SK-N-SH treated with all-trans-retinoic acid at 6 μM for 48 hours (cell line): ENCODE results near the gene DPYD.

Experiments used
- ATAC-seq: fragments of 200-7000 bp; cut with Tn5 transposase; 3 replicates; pipeline ENCODE4 v1.9.1; 2020; ENCODE audit warnings: mild to moderate bottlenecking, moderate library complexity
- ARNTL ChIP-seq: fragments of 450-650 bp; formaldehyde crosslinking; IDR thresholded peaks from 2 replicates; pipeline ENCODE4 v1.5.0; 2020; ENCODE audit warnings: low read depth, mild to moderate bottlenecking, moderate library complexity, borderline replicate concordance
- BACH2 ChIP-seq: fragments of 250-450 bp; sonication (Bioruptor Pico); IDR thresholded peaks from 2 replicates; pipeline ENCODE4 v1.9.0; 2021; ENCODE audit warnings: mild to moderate bottlenecking, borderline replicate concordance
- ESRRG ChIP-seq: fragments of 250-450 bp; sonication (Bioruptor Pico); IDR thresholded peaks from 2 replicates; pipeline ENCODE4 v1.6.1; 2021; ENCODE audit warnings: mild to moderate bottlenecking
- GLIS3 ChIP-seq: fragments of 250-450 bp; sonication (Bioruptor Pico); IDR thresholded peaks from 2 replicates; pipeline ENCODE4 v1.5.0; 2020; ENCODE audit warnings: mild to moderate bottlenecking, moderate library complexity
- ISL1 ChIP-seq: fragments of 250-450 bp; sonication (Bioruptor Pico); IDR thresholded peaks from 2 replicates; pipeline ENCODE4 v2.1.2; 2022; ENCODE audit warnings: mild to moderate bottlenecking, moderate library complexity
- OSR1 ChIP-seq: fragments of 250-450 bp; sonication (Bioruptor Pico); IDR thresholded peaks from 2 replicates; pipeline ENCODE4 v1.8.0; 2022; ENCODE audit warnings: moderate library complexity, mild to moderate bottlenecking, inconsistent platforms
- PPARA ChIP-seq: fragments of 250-450 bp; sonication (Bioruptor Pico); IDR thresholded peaks from 2 replicates; pipeline ENCODE4 v1.5.0; 2020; ENCODE audit warnings: mild to moderate bottlenecking, borderline replicate concordance
- SNAI2 ChIP-seq: fragments of 250-450 bp; sonication (Bioruptor Pico); IDR thresholded peaks from 2 replicates; pipeline ENCODE4 v1.5.0; 2020; ENCODE audit warnings: mild to moderate bottlenecking, moderate library complexity
- TCF4 ChIP-seq: fragments of 250-450 bp; sonication (Bioruptor Pico); IDR thresholded peaks from 2 replicates; pipeline ENCODE4 v1.8.0; 2021; ENCODE audit warnings: mild to moderate bottlenecking, moderate library complexity, borderline replicate concordance
- TOX ChIP-seq: fragments of 250-450 bp; sonication (Bioruptor Pico); IDR thresholded peaks from 2 replicates; pipeline ENCODE4 v1.8.0; 2021; ENCODE audit warnings: mild to moderate bottlenecking, moderate library complexity, borderline replicate concordance
- ZC3H10 ChIP-seq: fragments of 250-450 bp; sonication (Bioruptor Pico); IDR thresholded peaks from 2 replicates; pipeline ENCODE4 v1.5.1; 2021; ENCODE audit warnings: mild to moderate bottlenecking, moderate library complexity
- ZFP3 ChIP-seq: fragments of 250-450 bp; sonication (Bioruptor Pico); IDR thresholded peaks from 2 replicates; pipeline ENCODE4 v1.5.0; 2020; ENCODE audit warnings: mild to moderate bottlenecking, moderate library complexity
- ZFP30 ChIP-seq: fragments of 450-650 bp; formaldehyde crosslinking; IDR thresholded peaks from 2 replicates; pipeline ENCODE4 v1.5.0; 2022; ENCODE audit warnings: mild to moderate bottlenecking, moderate library complexity
- ZNF565 ChIP-seq: fragments of 450-650 bp; formaldehyde crosslinking; conservative IDR thresholded peaks from 2 replicates; pipeline ENCODE4 v1.5.0; 2020; ENCODE audit warnings: low read depth, mild to moderate bottlenecking, moderate library complexity
- ZNF70 ChIP-seq: fragments of 450-650 bp; formaldehyde crosslinking; IDR thresholded peaks from 2 replicates; pipeline ENCODE4 v1.5.0; 2020; ENCODE audit warnings: mild to moderate bottlenecking, moderate library complexity
- ZNF8 ChIP-seq: fragments of 450-650 bp; formaldehyde crosslinking; IDR thresholded peaks from 2 replicates; pipeline ENCODE4 v1.5.0; 2020; ENCODE audit warnings: mild to moderate bottlenecking, moderate library complexity
- TF ChIP-seq, protein P1 (sequence below): fragments of 250-450 bp; sonication (Bioruptor Pico); IDR thresholded peaks from 2 replicates; pipeline ENCODE4 v1.5.1; 2020; ENCODE audit warnings: low read depth, mild to moderate bottlenecking, moderate library complexity
- TF ChIP-seq, protein P2 (sequence below): fragments of 250-450 bp; sonication (Bioruptor Pico); IDR thresholded peaks from 2 replicates; pipeline ENCODE4 v1.5.1; 2021; ENCODE audit warnings: mild to moderate bottlenecking, moderate library complexity
- TF ChIP-seq, protein P3 (sequence below): fragments of 250-450 bp; sonication (Bioruptor Pico); IDR thresholded peaks from 2 replicates; pipeline ENCODE4 v1.5.0; 2020; ENCODE audit warnings: mild to moderate bottlenecking, moderate library complexity
- TF ChIP-seq, protein P4 (sequence below): fragments of 250-450 bp; sonication (Bioruptor Pico); IDR thresholded peaks from 2 replicates; pipeline ENCODE4 v1.8.0; 2020; ENCODE audit warnings: mild to moderate bottlenecking, moderate library complexity, borderline replicate concordance

DPYD gene

DNA sequence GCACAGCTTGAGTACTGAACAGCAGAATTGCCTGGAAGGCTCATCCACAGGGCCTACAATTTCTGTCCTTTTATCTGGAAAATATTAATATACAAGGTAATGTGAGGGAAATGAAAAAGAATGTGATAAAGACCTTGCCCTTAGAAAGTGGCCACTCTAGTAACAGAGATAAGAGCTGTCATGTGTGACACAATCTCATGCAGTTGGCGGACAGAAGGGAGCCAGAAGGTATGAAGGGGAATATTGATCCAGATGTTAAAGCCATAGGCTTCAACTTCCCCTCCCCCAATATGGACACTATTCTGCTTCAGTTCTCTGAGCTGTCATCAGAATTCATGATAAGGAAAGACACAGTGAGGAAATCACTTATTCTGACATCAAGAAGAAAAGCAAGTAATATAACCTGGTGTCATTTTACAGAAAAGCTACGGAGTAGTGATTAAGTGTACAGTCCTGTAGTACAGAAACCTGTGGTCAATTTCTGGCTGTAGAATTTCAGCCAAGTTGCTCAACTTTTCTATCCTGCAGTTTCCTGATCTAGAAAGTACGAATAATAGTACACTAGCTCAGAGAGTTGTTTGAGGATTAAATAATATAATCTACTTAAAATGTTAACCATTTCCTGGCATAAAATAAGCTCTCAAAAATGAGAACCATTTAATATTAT lies 572.1 kb downstream of the DPYD start:
- no peak for ATAC-seq
- no peak for TF ChIP-seq BACH2
- TF ChIP-seq PPARA (CRISPR knock-in tag) = no peak
- no peak for TF ChIP-seq GLIS3 (CRISPR knock-in tag)
- TF ChIP-seq ZC3H10 (CRISPR knock-in tag) = no peak
- TF ChIP-seq TCF4 (CRISPR knock-in tag) = no peak
- TF ChIP-seq, protein P1, sequence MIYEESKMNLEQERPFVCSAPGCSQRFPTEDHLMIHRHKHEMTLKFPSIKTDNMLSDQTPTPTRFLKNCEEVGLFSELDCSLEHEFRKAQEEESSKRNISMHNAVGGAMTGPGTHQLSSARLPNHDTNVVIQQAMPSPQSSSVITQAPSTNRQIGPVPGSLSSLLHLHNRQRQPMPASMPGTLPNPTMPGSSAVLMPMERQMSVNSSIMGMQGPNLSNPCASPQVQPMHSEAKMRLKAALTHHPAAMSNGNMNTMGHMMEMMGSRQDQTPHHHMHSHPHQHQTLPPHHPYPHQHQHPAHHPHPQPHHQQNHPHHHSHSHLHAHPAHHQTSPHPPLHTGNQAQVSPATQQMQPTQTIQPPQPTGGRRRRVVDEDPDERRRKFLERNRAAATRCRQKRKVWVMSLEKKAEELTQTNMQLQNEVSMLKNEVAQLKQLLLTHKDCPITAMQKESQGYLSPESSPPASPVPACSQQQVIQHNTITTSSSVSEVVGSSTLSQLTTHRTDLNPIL (CRISPR knock-in tag) = no peak
- TF ChIP-seq ZNF8 (CRISPR knock-in tag) = no peak
- TF ChIP-seq, all 23 proteins: peak for 0

DNA sequence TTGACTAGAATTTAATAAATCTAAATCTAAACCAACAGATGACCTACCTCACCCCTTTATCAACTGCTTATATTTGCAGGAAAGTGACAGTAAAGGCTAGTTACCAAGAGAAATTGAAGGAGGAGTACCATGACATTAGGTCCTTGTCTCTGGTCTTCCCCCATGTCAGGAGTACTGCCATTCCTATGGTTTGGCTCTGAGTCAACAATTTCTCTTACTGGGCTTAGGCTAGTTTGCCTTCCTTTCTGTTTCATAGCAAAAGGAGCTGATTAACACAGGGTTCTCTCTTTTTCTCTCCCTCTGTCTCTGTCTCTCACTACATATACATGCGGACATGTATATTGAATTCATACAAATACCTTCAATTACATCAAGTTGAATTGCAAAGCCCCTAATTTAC lies 579.9 kb downstream of the DPYD start:
- TF ChIP-seq, protein P2, sequence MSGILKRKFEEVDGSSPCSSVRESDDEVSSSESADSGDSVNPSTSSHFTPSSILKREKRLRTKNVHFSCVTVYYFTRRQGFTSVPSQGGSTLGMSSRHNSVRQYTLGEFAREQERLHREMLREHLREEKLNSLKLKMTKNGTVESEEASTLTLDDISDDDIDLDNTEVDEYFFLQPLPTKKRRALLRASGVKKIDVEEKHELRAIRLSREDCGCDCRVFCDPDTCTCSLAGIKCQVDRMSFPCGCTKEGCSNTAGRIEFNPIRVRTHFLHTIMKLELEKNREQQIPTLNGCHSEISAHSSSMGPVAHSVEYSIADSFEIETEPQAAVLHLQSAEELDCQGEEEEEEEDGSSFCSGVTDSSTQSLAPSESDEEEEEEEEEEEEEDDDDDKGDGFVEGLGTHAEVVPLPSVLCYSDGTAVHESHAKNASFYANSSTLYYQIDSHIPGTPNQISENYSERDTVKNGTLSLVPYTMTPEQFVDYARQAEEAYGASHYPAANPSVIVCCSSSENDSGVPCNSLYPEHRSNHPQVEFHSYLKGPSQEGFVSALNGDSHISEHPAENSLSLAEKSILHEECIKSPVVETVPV (CRISPR knock-in tag) = no peak
- TF ChIP-seq ARNTL (CRISPR knock-in tag) (no peak), ESRRG (CRISPR knock-in tag) (no peak), ZNF70 (CRISPR knock-in tag) (no peak)
- TF ChIP-seq, protein P1 (CRISPR knock-in tag) = no peak
- peak; percentile 95 for ATAC-seq

DNA sequence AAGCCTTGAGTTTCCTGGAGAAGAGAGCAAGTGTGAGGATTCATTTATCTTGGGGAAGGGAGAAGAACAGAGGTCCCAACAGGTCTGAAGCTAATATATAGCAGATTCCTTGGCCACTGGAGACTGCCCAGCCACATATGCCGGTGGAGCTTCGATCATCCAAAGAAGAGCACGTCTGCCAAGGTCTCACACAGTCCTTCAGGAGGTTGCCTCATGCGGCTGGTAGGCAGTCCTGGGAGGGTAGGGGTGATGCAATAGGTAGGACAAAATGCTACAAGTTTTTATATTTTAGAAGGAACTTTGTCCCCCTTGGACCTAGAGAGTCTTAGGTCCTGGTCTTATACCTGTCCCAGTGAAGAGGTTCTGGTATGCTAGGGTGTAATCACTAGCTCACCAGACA lies 582.5 kb downstream of the DPYD start:
- no peak for ATAC-seq
- TF ChIP-seq, protein P2 (CRISPR knock-in tag) = no peak
- no peak for TF ChIP-seq OSR1 (CRISPR knock-in tag)

DNA sequence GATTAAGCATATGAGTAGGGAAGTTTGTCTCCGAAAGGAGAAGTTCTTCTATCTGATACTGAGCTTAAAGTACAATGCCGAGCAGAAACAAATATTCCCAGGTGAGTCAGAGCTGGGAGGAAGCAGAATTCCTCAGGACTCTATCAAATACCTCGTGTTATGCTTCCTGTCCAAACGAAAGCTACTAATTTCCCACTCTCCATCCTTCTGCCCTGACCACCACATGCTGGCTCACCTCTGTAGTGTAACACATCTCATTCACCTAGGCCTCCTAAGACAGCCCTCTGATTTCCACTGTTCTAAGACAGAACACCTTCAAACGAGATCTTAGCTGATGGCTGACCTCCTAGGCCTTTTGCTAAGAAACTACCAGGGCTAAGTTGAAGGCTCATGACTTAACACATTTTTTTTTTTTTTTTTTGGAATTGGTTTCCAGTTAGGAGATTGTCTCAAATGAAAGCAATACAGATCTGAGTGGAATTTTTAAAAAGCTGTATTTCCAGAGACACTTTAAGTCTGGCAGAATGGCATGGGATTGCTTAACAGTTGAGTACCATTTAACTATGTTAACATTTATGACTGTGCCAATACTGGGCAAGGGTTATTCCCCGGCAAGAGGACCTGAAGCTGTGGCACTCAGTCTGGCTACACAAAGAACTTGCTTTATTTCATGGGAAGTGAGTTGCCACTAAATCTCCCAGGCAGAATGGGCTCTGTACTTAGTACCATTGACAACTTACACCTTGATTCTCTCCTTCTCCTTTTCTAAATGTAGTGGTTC lies 583.4 kb downstream of the DPYD start:
- no peak for ATAC-seq
- TF ChIP-seq OSR1 (CRISPR knock-in tag) (no peak), ISL1 (CRISPR knock-in tag) (no peak), GLIS3 (CRISPR knock-in tag) (no peak), ESRRG (CRISPR knock-in tag) (no peak), SNAI2 (CRISPR knock-in tag) (no peak), ZNF70 (CRISPR knock-in tag) (no peak), ZC3H10 (CRISPR knock-in tag) (no peak), ARNTL (CRISPR knock-in tag) (no peak), ZFP3 (CRISPR knock-in tag) (no peak), TOX (CRISPR knock-in tag) (no peak), PPARA (CRISPR knock-in tag) (no peak), ZFP30 (CRISPR knock-in tag) (no peak), TCF4 (CRISPR knock-in tag) (no peak), ZNF565 (CRISPR knock-in tag) (no peak)
- TF ChIP-seq, protein P3, sequence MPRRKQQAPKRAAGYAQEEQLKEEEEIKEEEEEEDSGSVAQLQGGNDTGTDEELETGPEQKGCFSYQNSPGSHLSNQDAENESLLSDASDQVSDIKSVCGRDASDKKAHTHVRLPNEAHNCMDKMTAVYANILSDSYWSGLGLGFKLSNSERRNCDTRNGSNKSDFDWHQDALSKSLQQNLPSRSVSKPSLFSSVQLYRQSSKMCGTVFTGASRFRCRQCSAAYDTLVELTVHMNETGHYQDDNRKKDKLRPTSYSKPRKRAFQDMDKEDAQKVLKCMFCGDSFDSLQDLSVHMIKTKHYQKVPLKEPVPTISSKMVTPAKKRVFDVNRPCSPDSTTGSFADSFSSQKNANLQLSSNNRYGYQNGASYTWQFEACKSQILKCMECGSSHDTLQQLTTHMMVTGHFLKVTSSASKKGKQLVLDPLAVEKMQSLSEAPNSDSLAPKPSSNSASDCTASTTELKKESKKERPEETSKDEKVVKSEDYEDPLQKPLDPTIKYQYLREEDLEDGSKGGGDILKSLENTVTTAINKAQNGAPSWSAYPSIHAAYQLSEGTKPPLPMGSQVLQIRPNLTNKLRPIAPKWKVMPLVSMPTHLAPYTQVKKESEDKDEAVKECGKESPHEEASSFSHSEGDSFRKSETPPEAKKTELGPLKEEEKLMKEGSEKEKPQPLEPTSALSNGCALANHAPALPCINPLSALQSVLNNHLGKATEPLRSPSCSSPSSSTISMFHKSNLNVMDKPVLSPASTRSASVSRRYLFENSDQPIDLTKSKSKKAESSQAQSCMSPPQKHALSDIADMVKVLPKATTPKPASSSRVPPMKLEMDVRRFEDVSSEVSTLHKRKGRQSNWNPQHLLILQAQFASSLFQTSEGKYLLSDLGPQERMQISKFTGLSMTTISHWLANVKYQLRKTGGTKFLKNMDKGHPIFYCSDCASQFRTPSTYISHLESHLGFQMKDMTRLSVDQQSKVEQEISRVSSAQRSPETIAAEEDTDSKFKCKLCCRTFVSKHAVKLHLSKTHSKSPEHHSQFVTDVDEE (CRISPR knock-in tag) = no peak
- TF ChIP-seq, protein P1 (CRISPR knock-in tag) = no peak
- TF ChIP-seq, protein P4, sequence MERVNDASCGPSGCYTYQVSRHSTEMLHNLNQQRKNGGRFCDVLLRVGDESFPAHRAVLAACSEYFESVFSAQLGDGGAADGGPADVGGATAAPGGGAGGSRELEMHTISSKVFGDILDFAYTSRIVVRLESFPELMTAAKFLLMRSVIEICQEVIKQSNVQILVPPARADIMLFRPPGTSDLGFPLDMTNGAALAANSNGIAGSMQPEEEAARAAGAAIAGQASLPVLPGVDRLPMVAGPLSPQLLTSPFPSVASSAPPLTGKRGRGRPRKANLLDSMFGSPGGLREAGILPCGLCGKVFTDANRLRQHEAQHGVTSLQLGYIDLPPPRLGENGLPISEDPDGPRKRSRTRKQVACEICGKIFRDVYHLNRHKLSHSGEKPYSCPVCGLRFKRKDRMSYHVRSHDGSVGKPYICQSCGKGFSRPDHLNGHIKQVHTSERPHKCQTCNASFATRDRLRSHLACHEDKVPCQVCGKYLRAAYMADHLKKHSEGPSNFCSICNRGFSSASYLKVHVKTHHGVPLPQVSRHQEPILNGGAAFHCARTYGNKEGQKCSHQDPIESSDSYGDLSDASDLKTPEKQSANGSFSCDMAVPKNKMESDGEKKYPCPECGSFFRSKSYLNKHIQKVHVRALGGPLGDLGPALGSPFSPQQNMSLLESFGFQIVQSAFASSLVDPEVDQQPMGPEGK (CRISPR knock-in tag) = no peak
- TF ChIP-seq, protein P2 (CRISPR knock-in tag) = no peak
